Endodermal cell (in vitro differentiated cells): Measurements from ENCODE around the gene CSF3R. TPM values are rescaled to one million over a fixed set of nuclear protein-coding genes. Genes with fewer than 3 reads are reported as not detected.

Source experiments
- DNase-seq: peaks from one replicate; pipeline ENCODE4 v3.0.0-alpha.2; 2017
- H3K27ac ChIP-seq: 2 replicates; pipeline ENCODE4 v1.5.1; 2013; ENCODE audit warnings: mild to moderate bottlenecking, low read depth, low read length, moderate library complexity
- H3K27me3 ChIP-seq: 2 replicates; pipeline ENCODE4 v1.6.1; 2013; ENCODE audit warnings: mild to moderate bottlenecking, low read length, moderate library complexity; ENCODE audit not compliant: insufficient read depth, control insufficient read depth, poor library complexity, severe bottlenecking
- H3K36me3 ChIP-seq: 2 replicates; pipeline ENCODE4 v1.7.0; 2013; ENCODE audit warnings: mild to moderate bottlenecking, low read length, moderate library complexity; ENCODE audit not compliant: control insufficient read depth, insufficient read depth
- H3K4me1 ChIP-seq: one replicate; pipeline ENCODE4 v1.7.0; 2013; ENCODE audit warnings: low read length; ENCODE audit not compliant: control insufficient read depth, insufficient read depth
- H3K4me3 ChIP-seq: 2 replicates; pipeline ENCODE4 v1.5.1; 2013; ENCODE audit warnings: mild to moderate bottlenecking, low read length, moderate library complexity
- H3K9ac ChIP-seq: 2 replicates; pipeline ENCODE4 v1.6.1; 2013; ENCODE audit warnings: mild to moderate bottlenecking, low read length, moderate library complexity; ENCODE audit not compliant: poor library complexity, severe bottlenecking; ENCODE audit errors: extremely low read depth
- H3K9me3 ChIP-seq: 2 replicates; pipeline ENCODE4 v1.6.1; 2013; ENCODE audit warnings: mild to moderate bottlenecking, low read length, moderate library complexity; ENCODE audit not compliant: control insufficient read depth
- H3K27ac Mint-ChIP-seq: 2 replicates; pipeline ENCODE4 v1.8.0; 2020; ENCODE audit warnings: mixed read lengths
- H3K27me3 Mint-ChIP-seq: 2 replicates; pipeline ENCODE4 v1.8.0; 2021; ENCODE audit warnings: mild to moderate bottlenecking, mixed read lengths; ENCODE audit not compliant: insufficient read depth
- H3K36me3 Mint-ChIP-seq: 2 replicates; pipeline ENCODE4 v1.8.0; 2020; ENCODE audit warnings: low read depth, mixed read lengths
- H3K4me1 Mint-ChIP-seq: 2 replicates; pipeline ENCODE4 v1.8.0; 2020; ENCODE audit warnings: mixed read lengths
- H3K4me3 Mint-ChIP-seq: 2 replicates; pipeline ENCODE4 v1.8.0; 2020; ENCODE audit warnings: mild to moderate bottlenecking, moderate library complexity, mixed read lengths
- H3K9me3 Mint-ChIP-seq: 2 replicates; pipeline ENCODE4 v1.8.0; 2020; ENCODE audit warnings: mild to moderate bottlenecking, mixed read lengths
- CTCF ChIP-seq: fragments of 200-600 bp; sonication (generic); conservative IDR thresholded peaks from 2 replicates; pipeline ENCODE4 v1.5.0; 2021; ENCODE audit warnings: antibody characterized with exemption, mild to moderate bottlenecking
- WGBS, 2 experiments: methylation state at CpG; one replicate each; pipeline versions ENCODE4 v1.1.5 to v1.1.7; 2013; ENCODE audit warnings: missing lambda C conversion rate in 2 of 2, mixed read lengths in 1 of 2; ENCODE audit not compliant: insufficient coverage in 1 of 2, insufficient read length in 1 of 2; 5-methylcytosine and 5-hydroxymethylcytosine counted together
- total RNA-seq, 2 donors: library from RNA; stranded (reverse); fragmentation: NEBNext Ultra II Directional in 1 of 2; extraction: Animal tissue kit (Norgen Biotek cat#: 25700) in 1 of 2; gene quantifications; 2 replicates in 1 of 2; 3 replicates in 1 of 2; pipeline ENCODE4 v1.2.1, GENCODE V29; 2021

Gene CSF3R
- total RNA-seq, 2 donors from 2014 or later, result 1.5 TPM

- Histone ChIP-seq H3K9me3 (no peaks in the 10 kb centered on the region), H3K9ac (no peak overlapping the region), H3K4me3 (no peak overlapping the region), H3K36me3 (no peaks in the 10 kb centered on the region), H3K4me1 (peaks cover 10% of the 10 kb centered on the region), H3K27me3 (no peaks in the 10 kb centered on the region), H3K27ac (no peak overlapping the region)
- no peak overlapping the region for H3K4me3 Mint-ChIP-seq
- no peaks in the 10 kb centered on the region for H3K9me3 Mint-ChIP-seq
- peak overlapping the region; percentile 91 for H3K27ac Mint-ChIP-seq
- no peaks in the 10 kb centered on the region for H3K27me3 Mint-ChIP-seq
- WGBS, 2 experiments, result 84 to 85% methylated on average over 7 to 12 of the region's 12 CpGs
- H3K4me1 Mint-ChIP-seq, result peaks cover 36% of the 10 kb centered on the region
- peak; percentile 69 for DNase-seq
- no peak for TF ChIP-seq CTCF
- no peaks in the 10 kb centered on the region for H3K36me3 Mint-ChIP-seq
These were observed 38.2 kb upstream of the CSF3R start for GRCh38 chr1:36520771-36521420.

- Histone ChIP-seq H3K9ac (no peak overlapping the region), H3K9me3 (no peaks in the 10 kb centered on the region), H3K4me1 (peaks cover 10% of the 10 kb centered on the region), H3K27me3 (no peaks in the 10 kb centered on the region), H3K36me3 (no peaks in the 10 kb centered on the region), H3K27ac (no peak overlapping the region), H3K4me3 (no peak overlapping the region)
- no peak for TF ChIP-seq CTCF
- DNase-seq, result no peak
- Mint-ChIP-seq H3K4me1 (peaks cover 36% of the 10 kb centered on the region), H3K27me3 (no peaks in the 10 kb centered on the region), H3K9me3 (no peaks in the 10 kb centered on the region), H3K27ac (peak overlapping the region; percentile 91), H3K4me3 (no peak overlapping the region), H3K36me3 (no peaks in the 10 kb centered on the region)
- 72 to 100% methylated on average over 1 to 8 of the region's 8 CpGs for WGBS, 2 experiments
These were observed 37.3 kb upstream of the CSF3R start for GRCh38 chr1:36520056-36520455.

GRCh38 chr1:36517011-36517771, 34.5 kb upstream of the CSF3R start:
- no peaks in the 10 kb centered on the region for H3K36me3 ChIP-seq
- 90 to 91% methylated on average over 12 to 16 of the region's 16 CpGs for WGBS, 2 experiments
- peaks cover 25% of the 10 kb centered on the region for H3K4me1 Mint-ChIP-seq
- no peaks in the 10 kb centered on the region for H3K9me3 Mint-ChIP-seq
- H3K9me3 ChIP-seq, result no peaks in the 10 kb centered on the region
- H3K36me3 Mint-ChIP-seq, result no peaks in the 10 kb centered on the region
- H3K4me3 Mint-ChIP-seq, result no peak overlapping the region
- no peak for TF ChIP-seq CTCF
- peak; percentile 49 for DNase-seq
- H3K27ac ChIP-seq, result peak overlapping the region; percentile 66
- H3K27me3 Mint-ChIP-seq, result no peaks in the 10 kb centered on the region
- no peak overlapping the region for H3K4me3 ChIP-seq
- H3K27ac Mint-ChIP-seq, result no peak overlapping the region
- H3K9ac ChIP-seq, result no peak overlapping the region
- H3K27me3 ChIP-seq, result no peaks in the 10 kb centered on the region
- peaks cover 10% of the 10 kb centered on the region for H3K4me1 ChIP-seq
